Fibroblast of lung (primary cell): ENCODE results near the gene MYL11.

ENCODE experiments used
- EZH2 ChIP-seq: IDR thresholded peaks from 2 replicates; pipeline ENCODE4 v1.5.1; 2012; ENCODE audit warnings: low read length, control low read depth, mild to moderate bottlenecking; ENCODE audit errors: missing control alignments
- TF ChIP-seq, protein P1 (sequence below), 2 donors: IDR thresholded peaks in 1 of 2; conservative IDR thresholded peaks in 1 of 2; 1 replicate in 1 of 2; 2 replicates in 1 of 2; pipeline ENCODE4 v1.5.1; 2011 to 2012; ENCODE audit warnings: low read length in 2 of 2, control low read depth in 1 of 2, inconsistent platforms in 1 of 2, low read depth in 1 of 2, mild to moderate bottlenecking in 1 of 2

DNA sequence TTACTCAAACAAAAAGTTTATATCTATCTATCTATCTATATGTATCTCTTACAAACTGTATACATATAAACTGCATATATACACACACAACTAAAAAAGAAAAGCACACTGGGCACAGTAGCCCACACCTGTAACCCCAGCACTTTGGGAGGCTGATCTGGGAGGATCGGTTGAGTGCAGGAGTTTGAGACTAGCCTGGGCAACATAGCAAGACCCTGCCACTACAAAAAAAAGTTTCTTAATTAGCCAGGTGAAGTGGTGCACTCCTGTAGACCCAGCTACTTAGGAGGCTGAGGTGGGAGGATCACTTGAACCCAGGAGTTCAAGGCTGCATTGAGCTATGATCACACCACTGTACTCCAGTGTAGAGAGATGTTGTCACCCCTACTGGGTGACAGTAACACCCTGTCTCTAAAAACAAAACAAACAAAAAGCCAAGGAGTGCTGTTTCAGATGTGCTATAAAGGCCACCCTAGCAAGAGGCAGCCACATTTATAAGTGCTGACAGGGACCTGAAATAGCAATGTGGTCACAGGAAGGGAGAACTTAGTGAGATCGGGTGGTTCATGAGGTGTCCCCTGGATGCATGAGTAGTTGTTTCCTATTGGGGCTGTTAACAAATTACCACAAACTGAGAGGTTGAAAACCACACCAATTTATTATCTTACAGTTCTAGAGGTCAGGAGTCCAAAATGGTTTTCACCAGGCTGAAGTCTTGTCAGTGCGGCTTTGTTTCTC is 24.3 kb upstream of the MYL11 start:
- TF ChIP-seq, protein P1, sequence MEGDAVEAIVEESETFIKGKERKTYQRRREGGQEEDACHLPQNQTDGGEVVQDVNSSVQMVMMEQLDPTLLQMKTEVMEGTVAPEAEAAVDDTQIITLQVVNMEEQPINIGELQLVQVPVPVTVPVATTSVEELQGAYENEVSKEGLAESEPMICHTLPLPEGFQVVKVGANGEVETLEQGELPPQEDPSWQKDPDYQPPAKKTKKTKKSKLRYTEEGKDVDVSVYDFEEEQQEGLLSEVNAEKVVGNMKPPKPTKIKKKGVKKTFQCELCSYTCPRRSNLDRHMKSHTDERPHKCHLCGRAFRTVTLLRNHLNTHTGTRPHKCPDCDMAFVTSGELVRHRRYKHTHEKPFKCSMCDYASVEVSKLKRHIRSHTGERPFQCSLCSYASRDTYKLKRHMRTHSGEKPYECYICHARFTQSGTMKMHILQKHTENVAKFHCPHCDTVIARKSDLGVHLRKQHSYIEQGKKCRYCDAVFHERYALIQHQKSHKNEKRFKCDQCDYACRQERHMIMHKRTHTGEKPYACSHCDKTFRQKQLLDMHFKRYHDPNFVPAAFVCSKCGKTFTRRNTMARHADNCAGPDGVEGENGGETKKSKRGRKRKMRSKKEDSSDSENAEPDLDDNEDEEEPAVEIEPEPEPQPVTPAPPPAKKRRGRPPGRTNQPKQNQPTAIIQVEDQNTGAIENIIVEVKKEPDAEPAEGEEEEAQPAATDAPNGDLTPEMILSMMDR (conservative IDR thresholded peaks at IDR 0.05 in 1 of 2, IDR thresholded peaks at IDR 0.05 in 1 of 2; ENCODE audit: low read depth in 1 of 2, low read length in 2 of 2): no peak
- TF ChIP-seq EZH2: no peak
